ENCODE measurements around the gene CNTNAP2.

GRCh38 chr7:147916573-147916972, 1800.0 kb downstream of the CNTNAP2 start:
- no peak for TF ChIP-seq CTCF (conservative IDR thresholded peaks at IDR 0.05)
- no peak for TF ChIP-seq ZFX (IDR thresholded peaks at IDR 0.05)

Data from C4-2B (cell line).